BLaER1 treated with 17β-estradiol and CSF1 and Interleukin-3, amounts not matched to agents 10 nM and 100 nM (cell line): ENCODE measurements around the gene CLN3.

ENCODE experiments used
- H3K27ac ChIP-seq, 11 experiments: shearing (Covaris generic); formaldehyde crosslinking; 2 replicates each; pipeline ENCODE4 v1.8.1; 2022
- H3K27me3 ChIP-seq, 11 experiments: shearing (Covaris generic); formaldehyde crosslinking; 2 replicates each; pipeline ENCODE4 v1.8.1; 2022
- H3K36me3 ChIP-seq, 11 experiments: shearing (Covaris generic); formaldehyde crosslinking; 2 replicates each; pipeline ENCODE4 v1.8.1; 2022
- H3K4me1 ChIP-seq, 10 experiments: shearing (Covaris generic); formaldehyde crosslinking; 2 replicates each; pipeline ENCODE4 v1.8.1; 2022
- H3K4me2 ChIP-seq, 11 experiments: shearing (Covaris generic); formaldehyde crosslinking; 2 replicates each; pipeline ENCODE4 v1.8.1; 2022
- H3K4me3 ChIP-seq, 10 experiments: shearing (Covaris generic); formaldehyde crosslinking; 2 replicates each; pipeline ENCODE4 v1.8.1; 2022
- H3K9ac ChIP-seq, 11 experiments: shearing (Covaris generic); formaldehyde crosslinking; 2 replicates each; pipeline ENCODE4 v1.8.1; 2022
- H3K9me3 ChIP-seq, 11 experiments: shearing (Covaris generic); formaldehyde crosslinking; replicated peaks in 1 of 11; 2 replicates each; pipeline ENCODE4 v1.8.1; 2022
- H4K20me1 ChIP-seq, 11 experiments: shearing (Covaris generic); formaldehyde crosslinking; 2 replicates each; pipeline ENCODE4 v1.8.1; 2022
- Cebpa-rat ChIP-seq, 11 experiments: shearing (Covaris generic); IDR thresholded peaks; 2 replicates each; pipeline ENCODE4 v1.8.1; 2022

The CLN3 gene

DNA sequence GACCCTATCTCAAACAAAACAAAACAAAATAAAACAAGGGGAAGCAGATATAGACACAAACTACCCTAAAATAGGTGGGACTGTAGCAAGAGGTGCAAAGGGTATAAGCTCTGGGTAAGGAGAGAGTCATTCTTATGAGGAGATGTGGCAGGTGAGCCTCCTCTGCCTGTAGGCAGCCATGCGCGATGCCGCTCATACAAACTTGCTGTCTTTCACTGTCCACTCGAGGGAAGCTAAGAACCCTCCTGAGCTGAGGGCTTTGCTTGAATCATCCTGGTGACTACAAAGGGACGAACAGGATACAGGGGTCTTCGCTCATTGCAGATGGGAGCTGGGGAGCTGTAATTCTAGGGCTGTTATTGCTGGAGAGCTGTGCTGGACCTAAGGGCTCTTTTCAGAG is 29.6 kb upstream of the CLN3 start:
- Histone ChIP-seq H4K20me1 (no peaks in the 10 kb centered on the region), H3K27me3 (no peaks in the 10 kb centered on the region), H3K4me1 (peaks cover 0 to 13% (median 0%) of the 10 kb centered on the region in 10 experiments; a peak in 4 of 20 replicates), H3K9me3 (no peaks in the 10 kb centered on the region), H3K4me3 (no peak overlapping the region), H3K27ac (no peak overlapping the region), H3K9ac (no peak overlapping the region), H3K36me3 (no peaks in the 10 kb centered on the region), H3K4me2 (no peak overlapping the region)
- TF ChIP-seq Cebpa-rat (IDR thresholded peaks at IDR 0.05), result no peak

DNA sequence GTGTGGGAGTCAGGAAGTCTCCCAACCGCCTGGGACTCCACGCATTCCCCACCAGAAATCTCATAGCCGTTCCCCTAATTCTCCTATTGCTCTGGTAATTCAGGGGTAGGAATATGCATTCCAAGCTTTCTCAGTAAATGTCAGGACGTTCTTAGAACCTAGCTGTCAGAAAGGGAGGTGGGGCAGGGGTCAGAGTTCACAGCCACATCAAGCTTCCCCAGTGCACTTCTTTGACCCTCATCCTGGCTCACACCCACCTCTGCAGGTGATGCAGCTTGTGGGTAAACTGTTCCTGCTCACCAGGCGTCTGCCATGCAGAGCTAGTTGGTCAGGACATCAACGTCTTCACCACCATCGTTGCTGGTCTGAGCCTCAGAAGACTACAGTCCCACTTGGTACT is 28.8 kb upstream of the CLN3 start:
- Histone ChIP-seq H3K4me3 (no peak overlapping the region), H3K9ac (no peak overlapping the region), H3K36me3 (no peaks in the 10 kb centered on the region), H4K20me1 (no peaks in the 10 kb centered on the region), H3K27ac (no peak overlapping the region), H3K27me3 (no peaks in the 10 kb centered on the region), H3K4me1 (peaks cover 0 to 13% (median 0%) of the 10 kb centered on the region in 10 experiments; a peak in 4 of 20 replicates), H3K4me2 (no peak overlapping the region), H3K9me3 (no peaks in the 10 kb centered on the region)
- no peak for TF ChIP-seq Cebpa-rat (IDR thresholded peaks at IDR 0.05)

DNA sequence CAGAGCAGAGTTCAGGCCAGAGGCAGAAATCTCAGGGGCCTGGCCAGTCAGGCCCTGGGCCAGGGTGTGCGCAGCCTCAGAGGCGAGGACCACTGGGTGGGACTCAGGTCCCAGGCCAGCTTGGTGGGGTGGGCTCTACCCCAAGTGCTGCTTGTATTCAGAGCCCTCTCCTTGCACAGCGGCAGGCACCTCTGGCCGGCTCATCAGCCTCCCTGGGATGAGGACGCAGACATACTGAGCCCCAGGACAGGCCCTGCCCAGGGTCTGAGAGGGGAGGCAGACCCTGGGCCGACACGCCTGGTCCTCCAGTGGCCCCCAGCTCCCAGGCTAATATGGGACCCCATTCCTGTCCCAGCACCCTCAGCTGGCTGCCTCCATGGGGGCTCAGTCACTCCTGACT is 22.4 kb upstream of the CLN3 start:
- Histone ChIP-seq H3K27ac (peak overlapping the region in 3 of 11 experiments; percentile 10 to 28 (median 27); a peak in 3 of 22 replicates), H3K4me3 (no peak overlapping the region), H3K36me3 (no peaks in the 10 kb centered on the region), H3K4me1 (peaks cover 0 to 18% (median 0%) of the 10 kb centered on the region in 10 experiments; a peak in 3 of 20 replicates), H3K9ac (no peak overlapping the region), H4K20me1 (no peaks in the 10 kb centered on the region), H3K9me3 (no peaks in the 10 kb centered on the region), H3K27me3 (no peaks in the 10 kb centered on the region), H3K4me2 (no peak overlapping the region)
- TF ChIP-seq Cebpa-rat (IDR thresholded peaks at IDR 0.05), result no peak

DNA sequence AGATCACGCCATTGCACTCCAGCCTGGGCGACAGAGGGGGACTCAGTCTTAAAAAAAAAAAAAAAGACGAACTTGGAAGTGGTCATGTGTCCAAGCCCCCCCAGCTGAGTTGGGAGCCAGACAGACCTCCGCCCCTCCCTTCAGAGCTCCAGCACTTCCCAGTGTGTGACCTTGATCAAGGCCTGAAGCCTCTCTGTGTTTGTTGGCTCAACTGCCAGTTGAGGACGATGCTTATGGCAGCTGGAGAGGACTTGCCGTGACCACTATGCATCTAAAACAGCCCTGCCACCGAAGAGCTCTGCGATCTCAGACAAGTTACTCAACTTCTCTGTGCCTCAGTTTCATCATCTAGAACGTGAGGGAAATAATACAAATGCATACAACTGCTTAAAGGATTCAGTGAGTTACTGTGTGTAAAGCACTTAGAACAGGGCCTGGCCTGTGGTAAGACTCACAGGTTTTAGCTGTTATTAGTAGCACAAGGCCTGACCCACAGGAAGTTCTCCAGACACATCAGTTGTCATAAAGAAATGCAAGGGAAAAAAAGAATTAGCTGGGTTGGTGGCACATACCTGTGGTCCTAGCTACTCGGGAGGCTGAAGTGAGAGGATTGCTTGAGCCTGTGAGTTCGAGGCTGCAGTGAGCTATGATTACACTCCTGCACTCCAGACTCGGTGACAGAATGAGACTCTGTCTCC is 21.8 kb upstream of the CLN3 start:
- peak overlapping the region in 3 of 11 experiments; percentile 10 to 28 (median 27); a peak in 3 of 22 replicates for H3K27ac ChIP-seq
- no peak overlapping the region; a peak in 1 of 22 replicates for H3K4me2 ChIP-seq
- no peaks in the 10 kb centered on the region for H3K27me3 ChIP-seq
- no peaks in the 10 kb centered on the region for H4K20me1 ChIP-seq
- no peaks in the 10 kb centered on the region for H3K36me3 ChIP-seq
- H3K4me3 ChIP-seq, result no peak overlapping the region
- H3K4me1 ChIP-seq, result peaks cover 0 to 18% (median 0%) of the 10 kb centered on the region in 10 experiments; a peak in 5 of 20 replicates
- TF ChIP-seq Cebpa-rat (IDR thresholded peaks at IDR 0.05), result no peak
- no peaks in the 10 kb centered on the region for H3K9me3 ChIP-seq
- no peak overlapping the region for H3K9ac ChIP-seq

DNA sequence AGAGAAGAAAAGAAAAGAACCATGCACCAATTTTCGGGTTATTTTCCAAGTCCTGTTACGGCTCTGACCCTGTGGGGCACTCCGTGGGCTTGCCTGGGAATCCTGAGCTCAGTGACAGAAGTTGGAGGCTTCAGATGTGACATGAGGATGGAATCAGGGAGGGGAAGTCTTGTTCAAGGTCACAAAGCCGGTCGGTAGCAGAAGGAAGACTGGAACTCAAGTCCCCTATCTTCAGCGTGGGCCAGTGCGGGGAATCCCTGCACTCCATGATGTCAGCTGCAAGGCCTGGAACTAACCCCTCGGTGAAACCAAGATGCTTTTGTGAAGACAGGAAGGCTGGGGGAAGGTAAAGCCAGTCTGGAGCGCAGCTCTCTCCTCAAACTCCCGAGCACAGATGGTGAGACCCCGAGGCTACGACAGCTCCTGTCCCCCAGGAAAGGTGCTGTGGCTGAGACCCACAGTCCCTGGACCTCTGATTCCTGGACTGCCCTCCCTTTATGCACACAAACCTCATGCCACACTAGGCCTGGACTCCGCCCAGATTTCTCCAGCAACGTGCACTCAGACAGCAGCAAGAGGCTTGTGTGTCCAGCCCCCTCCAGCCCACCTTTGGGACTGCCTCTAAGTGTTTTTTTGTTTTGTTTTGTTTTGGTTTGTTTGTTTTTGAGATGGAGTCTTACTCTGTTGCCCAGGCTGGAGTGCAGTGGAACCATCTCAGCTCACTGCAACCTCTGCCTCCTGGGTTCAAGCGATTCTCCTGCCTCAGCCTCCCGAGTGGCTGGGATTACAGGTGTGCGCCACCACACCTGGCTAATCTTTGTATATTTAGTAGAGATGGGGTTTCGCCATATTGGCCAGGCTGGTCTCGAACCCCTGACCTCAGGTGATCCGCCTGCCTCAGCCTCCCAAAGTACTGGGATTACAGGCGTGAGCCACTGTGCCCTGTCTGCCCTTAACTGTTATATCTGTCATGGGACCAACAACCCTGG is 20.2 kb upstream of the CLN3 start:
- TF ChIP-seq Cebpa-rat (IDR thresholded peaks at IDR 0.05), result no peak
- Histone ChIP-seq H3K4me1 (peaks cover 13 to 34% (median 15%) of the 10 kb centered on the region in 10 experiments), H3K9me3 (no peaks in the 10 kb centered on the region), H3K4me2 (no peak overlapping the region), H3K9ac (no peak overlapping the region), H4K20me1 (no peaks in the 10 kb centered on the region), H3K27me3 (no peaks in the 10 kb centered on the region), H3K27ac (0 out of 22 replicates have a peak overlapping the region, but pooled peaks of 1 of the 11 experiments have one; percentile 32), H3K4me3 (no peak overlapping the region), H3K36me3 (no peaks in the 10 kb centered on the region)

DNA sequence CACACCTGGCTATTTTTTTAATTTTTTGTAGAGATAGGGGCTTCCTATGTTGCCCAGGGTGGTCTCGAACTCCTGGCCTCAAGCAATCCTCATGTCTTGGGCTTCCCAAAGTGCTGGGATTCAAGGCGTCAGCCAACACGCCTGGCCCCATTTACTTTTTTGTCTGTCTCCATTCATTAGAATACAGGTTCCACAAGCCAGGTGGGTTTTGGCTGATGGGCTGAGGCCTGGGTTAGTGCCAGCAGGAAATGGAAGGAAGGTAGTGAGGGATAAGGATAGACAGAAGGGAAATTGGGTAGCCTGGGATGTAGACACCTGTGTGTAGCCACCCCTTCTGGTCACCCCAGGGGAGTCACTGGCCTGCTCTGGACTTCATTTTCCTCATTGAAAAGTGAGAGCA is 19.2 kb upstream of the CLN3 start:
- H3K4me2 ChIP-seq, result no peak overlapping the region
- H4K20me1 ChIP-seq, result no peaks in the 10 kb centered on the region
- H3K4me1 ChIP-seq, result peaks cover 16 to 44% (median 24%) of the 10 kb centered on the region in 10 experiments
- H3K27me3 ChIP-seq, result no peaks in the 10 kb centered on the region
- H3K4me3 ChIP-seq, result no peak overlapping the region
- no peaks in the 10 kb centered on the region for H3K9me3 ChIP-seq
- H3K27ac ChIP-seq, result no peak overlapping the region
- H3K36me3 ChIP-seq, result no peaks in the 10 kb centered on the region
- H3K9ac ChIP-seq, result no peak overlapping the region
- no peak for TF ChIP-seq Cebpa-rat (IDR thresholded peaks at IDR 0.05)

DNA sequence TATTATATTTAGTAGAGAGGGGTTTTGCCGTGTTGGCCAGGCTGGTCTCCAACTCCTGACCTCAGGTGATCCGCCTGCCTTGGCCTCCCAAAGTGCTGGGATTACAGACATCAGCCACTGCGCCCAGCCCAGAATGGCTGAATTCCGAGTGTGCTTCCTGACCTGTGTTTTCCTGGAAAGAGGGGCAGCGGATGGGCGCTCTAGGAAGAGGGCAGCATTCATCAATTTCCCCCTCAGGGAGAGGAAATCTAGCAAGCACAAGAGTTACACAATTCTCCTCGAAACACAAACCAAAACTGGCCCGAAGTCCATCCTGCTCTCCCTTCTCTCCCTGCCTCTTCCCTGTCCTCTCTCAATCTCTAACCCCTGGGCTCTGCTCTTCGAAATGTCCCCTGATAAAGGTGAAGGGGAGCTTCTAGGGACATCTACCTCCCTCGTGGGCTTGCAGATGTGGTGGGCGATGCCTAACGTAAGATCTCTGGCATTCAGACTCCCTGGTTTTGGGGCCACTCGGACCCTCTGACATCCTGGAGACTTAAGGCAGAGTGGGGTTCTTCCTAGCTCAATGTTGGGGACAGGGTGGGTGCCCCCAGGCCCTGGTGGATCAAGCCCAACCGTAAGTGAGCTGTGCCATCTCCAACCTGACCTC is 13.7 kb upstream of the CLN3 start:
- Histone ChIP-seq H3K4me1 (peaks cover 28 to 50% (median 44%) of the 10 kb centered on the region in 10 experiments), H3K9me3 (no peaks in the 10 kb centered on the region), H3K27me3 (no peaks in the 10 kb centered on the region), H3K4me3 (no peak overlapping the region), H3K9ac (no peak overlapping the region), H3K27ac (no peak overlapping the region), H4K20me1 (no peaks in the 10 kb centered on the region), H3K4me2 (peak overlapping the region in 8 of 11 experiments; percentile 17 to 80 (median 48); a peak in 12 of 22 replicates), H3K36me3 (no peaks in the 10 kb centered on the region)
- TF ChIP-seq Cebpa-rat (IDR thresholded peaks at IDR 0.05), result no peak

DNA sequence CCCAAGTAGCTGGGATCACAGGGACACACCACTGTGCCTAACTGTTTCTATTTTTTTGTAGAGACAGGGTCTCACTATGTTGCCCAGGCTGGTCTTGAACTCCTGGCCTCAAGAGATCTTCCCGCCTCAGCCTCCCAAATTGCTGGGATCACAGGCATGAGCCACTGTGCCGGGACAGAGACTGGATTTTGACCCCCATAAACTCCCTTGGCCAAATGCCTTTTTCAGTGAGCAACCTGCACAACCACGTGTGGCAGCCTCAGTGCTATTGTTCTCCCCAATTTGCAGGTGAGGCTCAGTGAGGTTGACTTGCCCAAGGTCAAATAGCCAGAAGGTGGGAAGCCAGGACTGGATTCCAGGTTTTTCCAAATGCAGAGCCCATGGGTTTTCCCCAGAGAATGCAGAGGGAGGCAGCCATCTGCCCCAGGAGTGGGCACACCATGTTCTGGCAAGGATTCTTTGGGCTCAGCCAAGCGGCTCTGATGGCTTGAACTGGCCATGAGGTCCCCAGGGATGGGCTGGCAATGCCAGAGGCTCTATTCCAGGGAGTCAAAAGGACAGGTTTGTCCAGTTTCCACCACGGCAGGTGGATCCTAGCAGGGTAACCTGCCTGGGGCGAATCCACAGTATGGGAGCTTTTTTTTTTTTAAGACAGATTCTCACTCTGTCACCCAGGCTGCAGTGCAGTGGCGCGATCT is 13.0 kb upstream of the CLN3 start:
- no peak for TF ChIP-seq Cebpa-rat (IDR thresholded peaks at IDR 0.05)
- Histone ChIP-seq H3K9me3 (no peaks in the 10 kb centered on the region), H3K9ac (no peak overlapping the region), H3K27me3 (no peaks in the 10 kb centered on the region), H3K4me2 (peak overlapping the region in 6 of 11 experiments; percentile 17 to 80 (median 46); a peak in 6 of 22 replicates), H4K20me1 (peaks cover 0 to 8% (median 0%) of the 10 kb centered on the region in 11 experiments; a peak in 1 of 22 replicates), H3K4me3 (no peak overlapping the region), H3K27ac (no peak overlapping the region), H3K36me3 (peaks cover 0 to 6% (median 0%) of the 10 kb centered on the region in 11 experiments; a peak in 3 of 22 replicates), H3K4me1 (peaks cover 35 to 58% (median 52%) of the 10 kb centered on the region in 10 experiments)
